Suprapubic skin (tissue), 4 donors: Measurements from ENCODE around the gene GALNT7. TPM values are rescaled to one million over a fixed set of nuclear protein-coding genes. Genes with fewer than 3 reads are reported as not detected.

ENCODE experiments used
- DNase-seq, 2 donors: peaks; one replicate each; pipeline ENCODE4 v3.0.0-alpha.2; 2019; ENCODE audit warnings: low spot score in 2 of 2
- H3K27ac ChIP-seq: fragments of 200-600 bp; sonication (generic); one replicate; pipeline ENCODE4 v1.5.1; 2019
- H3K27me3 ChIP-seq: fragments of 200-600 bp; sonication (generic); one replicate; pipeline ENCODE4 v1.5.1; 2019
- H3K36me3 ChIP-seq: fragments of 200-600 bp; sonication (generic); one replicate; pipeline ENCODE4 v1.5.1; 2019
- H3K4me1 ChIP-seq: fragments of 200-600 bp; sonication (generic); one replicate; pipeline ENCODE4 v1.5.1; 2019
- H3K4me3 ChIP-seq: fragments of 200-600 bp; sonication (generic); one replicate; pipeline ENCODE4 v1.5.1; 2019; ENCODE audit warnings: mild to moderate bottlenecking
- H3K9me3 ChIP-seq: fragments of 200-600 bp; sonication (generic); one replicate; pipeline ENCODE4 v1.5.1; 2019
- CTCF ChIP-seq, 2 donors: fragments of 200-600 bp in 1 of 2; fragments of 450-650 bp in 1 of 2; sonication (generic) in 1 of 2; IDR thresholded peaks; one replicate each; pipeline ENCODE4 v1.5.1; 2016 to 2019; ENCODE audit warnings: antibody characterized with exemption in 2 of 2, mild to moderate bottlenecking in 1 of 2, moderate library complexity in 1 of 2
- EP300 ChIP-seq: sonication (generic); formaldehyde crosslinking; IDR thresholded peaks from one replicate; pipeline ENCODE4 v1.6.1; 2017; ENCODE audit warnings: antibody characterized with exemption
- POLR2A ChIP-seq, 2 donors: fragments of 450-650 bp; IDR thresholded peaks; one replicate each; pipeline ENCODE4 v1.6.1; 2017; ENCODE audit warnings: antibody characterized with exemption in 2 of 2, mild to moderate bottlenecking in 2 of 2, moderate library complexity in 2 of 2
- POLR2AphosphoS5 ChIP-seq, 3 donors: sonication (generic); formaldehyde crosslinking; IDR thresholded peaks; one replicate each; pipeline ENCODE4 v1.6.1; 2017; ENCODE audit warnings: antibody characterized with exemption in 3 of 3
- WGBS: methylation state at CpG from one replicate; pipeline ENCODE4 v1.1.5; 2018; 5-methylcytosine and 5-hydroxymethylcytosine counted together
- total RNA-seq, 4 donors: library from RNA; depleted of rRNA; stranded (reverse); fragments of >200 nt; gene quantifications; one replicate each; pipeline ENCODE4 v1.1.0, GENCODE V29; 2016

GALNT7 gene
- total RNA-seq, 4 donors from 2014 or later, result 7.9 to 13.4 (median 9.5) TPM

- TF ChIP-seq CTCF (IDR thresholded peaks at IDR 0.05), result no peak
- no peak for TF ChIP-seq POLR2AphosphoS5 (IDR thresholded peaks at IDR 0.05)
- TF ChIP-seq EP300, result no peak
- TF ChIP-seq POLR2A (IDR thresholded peaks at IDR 0.05), result no peak
- Histone ChIP-seq H3K27ac (no peak overlapping the region), H3K4me3 (no peak overlapping the region), H3K27me3 (no peaks in the 10 kb centered on the region), H3K9me3 (no peaks in the 10 kb centered on the region), H3K36me3 (no peaks in the 10 kb centered on the region), H3K4me1 (peaks cover 5% of the 10 kb centered on the region)
- no peak for DNase-seq
Measured at GRCh38 chr4:173248690-173249089, 80.1 kb downstream of the GALNT7 start.

GRCh38 chr4:173252024-173252935 is 83.7 kb downstream of the GALNT7 start:
- Histone ChIP-seq H3K9me3 (no peaks in the 10 kb centered on the region), H3K27ac (no peak overlapping the region), H3K36me3 (no peaks in the 10 kb centered on the region), H3K4me3 (no peak overlapping the region), H3K27me3 (no peaks in the 10 kb centered on the region), H3K4me1 (peaks cover 5% of the 10 kb centered on the region)
- WGBS, result 58% methylated on average over 6 of the region's 6 CpGs
- no peak for DNase-seq
- TF ChIP-seq CTCF (IDR thresholded peaks at IDR 0.05), result no peak
- no peak for TF ChIP-seq POLR2A (IDR thresholded peaks at IDR 0.05)
- no peak for TF ChIP-seq EP300
- no peak for TF ChIP-seq POLR2AphosphoS5 (IDR thresholded peaks at IDR 0.05)

GRCh38 chr4:173253561-173253960 is 85.0 kb downstream of the GALNT7 start:
- Histone ChIP-seq H3K4me1 (peaks cover 5% of the 10 kb centered on the region), H3K36me3 (no peaks in the 10 kb centered on the region), H3K9me3 (no peaks in the 10 kb centered on the region), H3K4me3 (no peak overlapping the region), H3K27me3 (no peaks in the 10 kb centered on the region), H3K27ac (no peak overlapping the region)
- WGBS, result 84% methylated on average over 2 of the region's 2 CpGs
- no peak for DNase-seq
- TF ChIP-seq POLR2A (IDR thresholded peaks at IDR 0.05), result no peak
- TF ChIP-seq EP300, result no peak
- TF ChIP-seq CTCF (IDR thresholded peaks at IDR 0.05), result no peak
- no peak for TF ChIP-seq POLR2AphosphoS5 (IDR thresholded peaks at IDR 0.05)

- H3K9me3 ChIP-seq, result no peaks in the 10 kb centered on the region
- H3K4me1 ChIP-seq, result peaks cover 5% of the 10 kb centered on the region
- DNase-seq, result no peak
- H3K4me3 ChIP-seq, result no peak overlapping the region
- TF ChIP-seq POLR2A (IDR thresholded peaks at IDR 0.05), result no peak
- TF ChIP-seq EP300, result no peak
- TF ChIP-seq POLR2AphosphoS5 (IDR thresholded peaks at IDR 0.05), result no peak
- TF ChIP-seq CTCF (IDR thresholded peaks at IDR 0.05), result no peak
- H3K36me3 ChIP-seq, result no peaks in the 10 kb centered on the region
- no peak overlapping the region for H3K27ac ChIP-seq
- no peaks in the 10 kb centered on the region for H3K27me3 ChIP-seq
Measured at GRCh38 chr4:173254646-173255045, 86.0 kb downstream of the GALNT7 start.

- Histone ChIP-seq H3K27me3 (no peaks in the 10 kb centered on the region), H3K4me3 (no peak overlapping the region), H3K27ac (no peak overlapping the region), H3K36me3 (no peaks in the 10 kb centered on the region), H3K4me1 (peaks cover 5% of the 10 kb centered on the region), H3K9me3 (no peaks in the 10 kb centered on the region)
- no peak for TF ChIP-seq EP300
- no peak for TF ChIP-seq POLR2A (IDR thresholded peaks at IDR 0.05)
- no peak for TF ChIP-seq CTCF (IDR thresholded peaks at IDR 0.05)
- no peak for TF ChIP-seq POLR2AphosphoS5 (IDR thresholded peaks at IDR 0.05)
- WGBS, result 79% methylated on average over 3 of the region's 3 CpGs
- DNase-seq, result no peak
Measured at GRCh38 chr4:173256825-173257224, 88.2 kb downstream of the GALNT7 start.
